PC-9 (cell line): ENCODE measurements around the gene PLK2.

Experiments used
- EZH2 ChIP-seq: fragments of 200-600 bp; sonication (generic); IDR thresholded peaks from 2 replicates; pipeline ENCODE4 v1.8.0; 2017; ENCODE audit warnings: antibody characterized with exemption, low read depth
- TF ChIP-seq, protein P1 (sequence below): fragments of 200-600 bp; sonication (generic); conservative IDR thresholded peaks from 2 replicates; pipeline ENCODE4 v1.6.1; 2017; ENCODE audit warnings: mixed run types, antibody characterized with exemption, mild to moderate bottlenecking, moderate library complexity

DNA sequence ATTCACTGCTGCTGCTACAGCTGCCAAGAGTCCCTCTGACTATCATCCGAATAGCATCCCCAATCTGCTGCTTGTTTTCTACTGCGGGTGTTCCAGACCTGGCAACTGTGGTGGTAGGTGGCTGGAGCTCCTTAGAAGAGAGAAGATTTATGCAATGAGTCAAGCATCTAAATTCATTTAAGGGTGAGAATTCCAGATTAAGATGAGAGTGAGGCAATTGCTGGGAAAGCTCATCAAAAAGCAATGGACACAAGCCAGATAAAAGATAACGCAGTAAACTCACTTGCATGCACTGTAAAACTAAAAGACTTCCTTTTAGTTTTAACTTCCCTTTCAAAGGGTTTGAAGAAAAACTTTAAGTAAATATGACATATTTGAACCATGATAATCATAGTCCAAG is 3.9 kb downstream of the PLK2 start:
- no peak for TF ChIP-seq EZH2
- TF ChIP-seq, protein P1, sequence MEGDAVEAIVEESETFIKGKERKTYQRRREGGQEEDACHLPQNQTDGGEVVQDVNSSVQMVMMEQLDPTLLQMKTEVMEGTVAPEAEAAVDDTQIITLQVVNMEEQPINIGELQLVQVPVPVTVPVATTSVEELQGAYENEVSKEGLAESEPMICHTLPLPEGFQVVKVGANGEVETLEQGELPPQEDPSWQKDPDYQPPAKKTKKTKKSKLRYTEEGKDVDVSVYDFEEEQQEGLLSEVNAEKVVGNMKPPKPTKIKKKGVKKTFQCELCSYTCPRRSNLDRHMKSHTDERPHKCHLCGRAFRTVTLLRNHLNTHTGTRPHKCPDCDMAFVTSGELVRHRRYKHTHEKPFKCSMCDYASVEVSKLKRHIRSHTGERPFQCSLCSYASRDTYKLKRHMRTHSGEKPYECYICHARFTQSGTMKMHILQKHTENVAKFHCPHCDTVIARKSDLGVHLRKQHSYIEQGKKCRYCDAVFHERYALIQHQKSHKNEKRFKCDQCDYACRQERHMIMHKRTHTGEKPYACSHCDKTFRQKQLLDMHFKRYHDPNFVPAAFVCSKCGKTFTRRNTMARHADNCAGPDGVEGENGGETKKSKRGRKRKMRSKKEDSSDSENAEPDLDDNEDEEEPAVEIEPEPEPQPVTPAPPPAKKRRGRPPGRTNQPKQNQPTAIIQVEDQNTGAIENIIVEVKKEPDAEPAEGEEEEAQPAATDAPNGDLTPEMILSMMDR, result no peak
